WTC11 (cell line): ENCODE measurements around the gene ETNK1. TPM values are rescaled to one million over a fixed set of nuclear protein-coding genes. Genes with fewer than 3 reads are reported as not detected.

Experiments
- ATAC-seq: fragments of 200-7000 bp; cut with Tn5 transposase; 2 replicates; pipeline ENCODE4 v1.10.0; 2021; ENCODE audit warnings: mild to moderate bottlenecking, moderate library complexity
- CTCF ChIA-PET: fragments of 300-600 bp; sonication (Branson Sonifier 250); formaldehyde crosslinking; loops from one replicate; lab custom pipeline; 2021; ENCODE audit warnings: antibody characterized with exemption; lab: Charles Lee
- POLR2A ChIA-PET: fragments of 350-600 bp; sonication (Branson Sonifier 250); formaldehyde crosslinking; loops from one replicate; lab custom pipeline; 2021; ENCODE audit warnings: antibody characterized with exemption; lab: Charles Lee
- DNase-seq: peaks from one replicate; pipeline ENCODE4 v3.0.0; 2021; ENCODE audit warnings: low spot score
- H3K27ac Mint-ChIP-seq: 2 replicates; pipeline ENCODE4 v1.8.0; 2021; ENCODE audit warnings: mixed read lengths
- H3K27me3 Mint-ChIP-seq: 2 replicates; pipeline ENCODE4 v1.8.0; 2021; ENCODE audit warnings: low read depth, mild to moderate bottlenecking, moderate library complexity, mixed read lengths
- H3K36me3 Mint-ChIP-seq: 2 replicates; pipeline ENCODE4 v1.8.0; 2021; ENCODE audit warnings: mixed read lengths
- H3K4me1 Mint-ChIP-seq: 2 replicates; pipeline ENCODE4 v1.8.0; 2022; ENCODE audit warnings: mixed read lengths
- H3K4me3 Mint-ChIP-seq: 2 replicates; pipeline ENCODE4 v1.8.0; 2021; ENCODE audit warnings: mild to moderate bottlenecking, moderate library complexity, mixed read lengths
- H3K9me3 Mint-ChIP-seq: 2 replicates; pipeline ENCODE4 v1.8.0; 2021; ENCODE audit warnings: mixed read lengths
- AR ChIP-seq: fragments of 250-450 bp; sonication (Bioruptor Pico); IDR thresholded peaks from 2 replicates; pipeline ENCODE4 v1.9.0; 2021; ENCODE audit warnings: mild to moderate bottlenecking
- E2F1 ChIP-seq: sonication (generic); formaldehyde crosslinking; IDR thresholded peaks from 2 replicates; pipeline ENCODE4 v1.8.0; 2022; ENCODE audit warnings: mild to moderate bottlenecking, missing genetic modification reagents
- ESRRA ChIP-seq: sonication (generic); formaldehyde crosslinking; IDR thresholded peaks from 2 replicates; pipeline ENCODE4 v1.8.1; 2022; ENCODE audit warnings: mild to moderate bottlenecking, missing genetic modification reagents, borderline replicate concordance
- GTF2I ChIP-seq: fragments of 250-450 bp; sonication (Bioruptor Pico); conservative IDR thresholded peaks from 2 replicates; pipeline ENCODE4 v1.4.0; 2021; ENCODE audit warnings: mild to moderate bottlenecking
- MAX ChIP-seq: sonication (generic); formaldehyde crosslinking; IDR thresholded peaks from 2 replicates; pipeline ENCODE4 v1.8.0; 2022; ENCODE audit warnings: mild to moderate bottlenecking, missing genetic modification reagents
- NFE2L1 ChIP-seq: sonication (generic); formaldehyde crosslinking; IDR thresholded peaks from 2 replicates; pipeline ENCODE4 v1.8.1; 2023; ENCODE audit warnings: missing genetic modification reagents
- NR1H2 ChIP-seq: sonication (generic); formaldehyde crosslinking; IDR thresholded peaks from 2 replicates; pipeline ENCODE4 v1.9.0; 2021; ENCODE audit warnings: mild to moderate bottlenecking, moderate library complexity, missing genetic modification reagents
- PRDM15 ChIP-seq: sonication (generic); formaldehyde crosslinking; IDR thresholded peaks from 2 replicates; pipeline ENCODE4 v1.8.0; 2022; ENCODE audit warnings: missing genetic modification reagents
- PRRX2 ChIP-seq: fragments of 250-450 bp; sonication (Bioruptor Pico); IDR thresholded peaks from 2 replicates; pipeline ENCODE4 v1.8.0; 2021; ENCODE audit warnings: mild to moderate bottlenecking
- TEAD4 ChIP-seq: sonication (generic); formaldehyde crosslinking; IDR thresholded peaks from 2 replicates; pipeline ENCODE4 v1.8.0; 2022; ENCODE audit warnings: mild to moderate bottlenecking, missing genetic modification reagents
- USF1 ChIP-seq: sonication (generic); formaldehyde crosslinking; IDR thresholded peaks from 2 replicates; pipeline ENCODE4 v1.8.0; 2022; ENCODE audit warnings: mild to moderate bottlenecking, missing genetic modification reagents
- ZBTB21 ChIP-seq: sonication (generic); formaldehyde crosslinking; IDR thresholded peaks from 2 replicates; pipeline ENCODE4 v1.8.1; 2023; ENCODE audit warnings: mild to moderate bottlenecking, missing genetic modification reagents, borderline replicate concordance
- ZNF263 ChIP-seq: sonication (generic); formaldehyde crosslinking; IDR thresholded peaks from 2 replicates; pipeline ENCODE4 v1.8.1; 2022; ENCODE audit warnings: low read depth, mild to moderate bottlenecking, moderate library complexity, missing genetic modification reagents
- total RNA-seq: library from RNA; stranded (reverse); gene quantifications from 3 replicates; pipeline ENCODE4 v1.2.3, GENCODE V29; 2021

The ETNK1 gene
- total RNA-seq, 1 experiment from 2014 or later, result 81.3 TPM

- TF ChIP-seq PRDM15 (CRISPR knock-in tag), result no peak
- no peak for TF ChIP-seq ZBTB21 (CRISPR knock-in tag)
Observed at GRCh38 chr12:22684140-22685118, 59.5 kb downstream of the ETNK1 start (continued).

GRCh38 chr12:22686193-22686592, 61.2 kb downstream of the ETNK1 start:
- no peak overlapping the region for H3K4me3 Mint-ChIP-seq
- peaks cover under 1% of the 10 kb centered on the region; the same call in 1 of the 2 replicates for H3K9me3 Mint-ChIP-seq
- no peak overlapping the region for H3K27ac Mint-ChIP-seq
- DNase-seq, result no peak
- POLR2A ChIA-PET, result no interaction called here
- no peaks in the 10 kb centered on the region for H3K4me1 Mint-ChIP-seq
- H3K27me3 Mint-ChIP-seq, result no peaks in the 10 kb centered on the region
- peaks cover 19% of the 10 kb centered on the region for H3K36me3 Mint-ChIP-seq
- CTCF ChIA-PET, result no interaction called here
- ATAC-seq, result no peak
- TF ChIP-seq ESRRA (CRISPR knock-in tag) (no peak), AR (CRISPR knock-in tag) (no peak), TEAD4 (CRISPR knock-in tag) (no peak), MAX (CRISPR knock-in tag) (no peak), NR1H2 (CRISPR knock-in tag) (no peak), USF1 (CRISPR knock-in tag) (no peak), PRRX2 (CRISPR knock-in tag) (no peak), NFE2L1 (CRISPR knock-in tag) (no peak)
- TF ChIP-seq, all 79 proteins: peak for 0

- ATAC-seq (no peak), DNase-seq (no peak)
- no peak overlapping the region for H3K27ac Mint-ChIP-seq
- TF ChIP-seq AR (CRISPR knock-in tag), result no peak
- no peak for TF ChIP-seq GTF2I (CRISPR knock-in tag)
- no peak for TF ChIP-seq NFE2L1 (CRISPR knock-in tag)
- TF ChIP-seq E2F1 (CRISPR knock-in tag), result no peak
- no peak for TF ChIP-seq ZNF263 (CRISPR knock-in tag)
- H3K27me3 Mint-ChIP-seq, result no peaks in the 10 kb centered on the region
- H3K36me3 Mint-ChIP-seq, result peaks cover 33% of the 10 kb centered on the region
- H3K4me1 Mint-ChIP-seq, result no peaks in the 10 kb centered on the region
- H3K4me3 Mint-ChIP-seq, result no peak overlapping the region
- ChIA-PET POLR2A (no interaction called here), CTCF (interaction anchor here (0.6 kb wide), 1 partner anchor 285 kb away, joined by 3 read pairs; no protein-coding TSS in a partner anchor)
- H3K9me3 Mint-ChIP-seq, result peaks cover 13% of the 10 kb centered on the region
Observed at GRCh38 chr12:22687361-22688076, 62.5 kb downstream of the ETNK1 start.
